ENCODE data around the gene SDK1.

DNA sequence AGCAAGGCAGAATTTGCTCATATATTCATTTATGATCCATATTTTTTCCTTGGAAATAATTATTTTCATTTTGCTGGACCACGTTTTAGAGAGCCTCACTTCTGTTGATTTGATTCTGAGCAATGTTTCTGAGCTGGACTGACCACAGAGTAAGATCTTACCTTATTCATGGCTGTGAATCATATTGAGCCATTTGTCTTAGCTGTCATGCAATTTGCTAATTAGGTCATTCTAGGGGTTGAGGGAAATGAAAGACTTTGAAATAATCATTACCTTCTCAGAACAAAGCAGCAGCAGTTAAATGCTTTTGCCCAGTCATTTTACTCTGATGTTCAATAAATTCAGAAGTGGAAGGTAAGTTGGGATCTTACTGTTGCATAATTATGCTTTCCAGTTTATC lies 251.4 kb downstream of the SDK1 start:
- TF ChIP-seq, protein P1, sequence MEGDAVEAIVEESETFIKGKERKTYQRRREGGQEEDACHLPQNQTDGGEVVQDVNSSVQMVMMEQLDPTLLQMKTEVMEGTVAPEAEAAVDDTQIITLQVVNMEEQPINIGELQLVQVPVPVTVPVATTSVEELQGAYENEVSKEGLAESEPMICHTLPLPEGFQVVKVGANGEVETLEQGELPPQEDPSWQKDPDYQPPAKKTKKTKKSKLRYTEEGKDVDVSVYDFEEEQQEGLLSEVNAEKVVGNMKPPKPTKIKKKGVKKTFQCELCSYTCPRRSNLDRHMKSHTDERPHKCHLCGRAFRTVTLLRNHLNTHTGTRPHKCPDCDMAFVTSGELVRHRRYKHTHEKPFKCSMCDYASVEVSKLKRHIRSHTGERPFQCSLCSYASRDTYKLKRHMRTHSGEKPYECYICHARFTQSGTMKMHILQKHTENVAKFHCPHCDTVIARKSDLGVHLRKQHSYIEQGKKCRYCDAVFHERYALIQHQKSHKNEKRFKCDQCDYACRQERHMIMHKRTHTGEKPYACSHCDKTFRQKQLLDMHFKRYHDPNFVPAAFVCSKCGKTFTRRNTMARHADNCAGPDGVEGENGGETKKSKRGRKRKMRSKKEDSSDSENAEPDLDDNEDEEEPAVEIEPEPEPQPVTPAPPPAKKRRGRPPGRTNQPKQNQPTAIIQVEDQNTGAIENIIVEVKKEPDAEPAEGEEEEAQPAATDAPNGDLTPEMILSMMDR (IDR thresholded peaks at IDR 0.05), result no peak
- no peak for TF ChIP-seq POLR2A (IDR thresholded peaks at IDR 0.05)

All from body of pancreas (tissue), 4 donors.